ENCODE data around the gene DTD2. TPM values are rescaled to one million over a fixed set of nuclear protein-coding genes. Genes with fewer than 3 reads are reported as not detected.

Gene DTD2
- total and polyA plus RNA-seq, 2 of the 8 experiments (the other 6 are each of a cell fraction or from before 2014, with no cell fraction given) = 12.0 to 19.5 TPM

- DNase-seq (ENCODE audit: low read depth in 1 of 2, low spot score in 2 of 2) (no peak), FAIRE-seq (no peak)
- Histone ChIP-seq H3K27me3 (replicated peaks in 1 of 4; ENCODE audit: control insufficient read depth in 3 of 4, extremely low read depth in 1 of 4, insufficient read depth in 3 of 4, low read length in 3 of 4) (no peaks in the 10 kb centered on the region), H2AK5ac (ENCODE audit: low read depth, low read length) (no peak overlapping the region), H2BK15ac (ENCODE audit: low read length) (no peak overlapping the region), H3K79me2 (ENCODE audit: control insufficient read depth in 1 of 2, insufficient read depth in 2 of 2, low read length in 2 of 2) (no peaks in the 10 kb centered on the region), H3K4me3 (ENCODE audit: extremely low read depth in 1 of 4, insufficient read depth in 2 of 4, low read depth in 3 of 4, low read length in 4 of 4) (no peak overlapping the region), H3K23ac (ENCODE audit: insufficient read length) (no peak overlapping the region), H3K79me1 (ENCODE audit: low read depth, low read length) (no peaks in the 10 kb centered on the region), H3K36me3 (ENCODE audit: control insufficient read depth in 2 of 4, insufficient read depth in 4 of 4, low read length in 3 of 4) (no peaks in the 10 kb centered on the region), H2BK12ac (ENCODE audit: low read depth, low read length) (no peak overlapping the region), H3K4me2 (ENCODE audit: insufficient read depth in 1 of 2, low read depth in 2 of 2, low read length in 2 of 2) (no peak overlapping the region), H4K20me1 (replicated peaks in 1 of 2; ENCODE audit: control insufficient read depth in 1 of 2, insufficient read depth in 2 of 2, low read length in 2 of 2) (no peaks in the 10 kb centered on the region), H3K56ac (replicated peaks; ENCODE audit: insufficient read length, low read depth, low read length) (no peak overlapping the region), H4K91ac (replicated peaks; ENCODE audit: insufficient read length, low read length) (no peak overlapping the region), H3K4me1 (replicated peaks in 1 of 4; ENCODE audit: control insufficient read depth in 3 of 4, insufficient read depth in 4 of 4, low read length in 3 of 4) (no peaks in the 10 kb centered on the region), H4K8ac (ENCODE audit: extremely low read depth, insufficient read depth, low read length) (no peak overlapping the region), H2BK120ac (replicated peaks; ENCODE audit: low read depth, low read length) (no peak overlapping the region), H3K9me3 (ENCODE audit: insufficient read depth in 2 of 2, low read depth in 1 of 2, low read length in 1 of 2) (no peaks in the 10 kb centered on the region), H3K18ac (ENCODE audit: extremely low read depth, low read length) (no peak overlapping the region), H2BK20ac (ENCODE audit: low read length) (no peak overlapping the region), H2BK5ac (ENCODE audit: low read depth, low read length) (no peak overlapping the region), H3K23me2 (ENCODE audit: low read depth, low read length) (no peaks in the 10 kb centered on the region), H3K4ac (replicated peaks; ENCODE audit: insufficient read length, low read depth, low read length) (no peak overlapping the region), H3K14ac (ENCODE audit: insufficient read length) (no peak overlapping the region), H3K27ac (ENCODE audit: low read depth, low read length) (no peak overlapping the region), H2AFZ (ENCODE audit: low read length) (no peak overlapping the region), H4K5ac (ENCODE audit: insufficient read length, low read depth, low read length) (no peak overlapping the region), H3K9ac (replicated peaks in 1 of 4; ENCODE audit: extremely low read depth in 1 of 4, low read depth in 3 of 4, low read length in 3 of 4) (no peak overlapping the region)
- no peak for TF ChIP-seq GTF2F1 (IDR thresholded peaks at IDR 0.05; ENCODE audit: borderline replicate concordance, low read depth, low read length)
- TF ChIP-seq TAF1 (IDR thresholded peaks at IDR 0.05; ENCODE audit: low read depth, low read length) = no peak
- no peak for TF ChIP-seq KDM1A (IDR thresholded peaks at IDR 0.05; ENCODE audit: borderline replicate concordance, low read length)
- TF ChIP-seq SRF (IDR thresholded peaks at IDR 0.05; ENCODE audit: low read depth, low read length) = no peak
- TF ChIP-seq NRF1 (IDR thresholded peaks at IDR 0.05; ENCODE audit: low read depth, low read length) = no peak
- TF ChIP-seq YY1 (IDR thresholded peaks at IDR 0.05; ENCODE audit: low read depth, low read length) = no peak
- no peak for TF ChIP-seq EP300 (IDR thresholded peaks at IDR 0.05; ENCODE audit: borderline replicate concordance in 1 of 2, low read depth in 2 of 2, low read length in 2 of 2)
- 78% methylated on average over 4 of the region's 4 CpGs; no CpG with 5 or more reads in 1 of the 2 experiments for WGBS, 2 experiments (ENCODE audit: extremely low coverage in 1 of 2, insufficient coverage in 1 of 2, insufficient read length in 1 of 2, insufficient replicate concordance in 2 of 2, low coverage in 1 of 2, low lambda C conversion rate in 2 of 2, missing lambda C conversion rate in 1 of 2)
- ChIA-PET POLR2A (ENCODE audit: partially characterized antibody) (no interaction called here), CTCF (ENCODE audit: partially characterized antibody) (interaction anchor here (0.6 kb wide), 1 partner anchor 58 kb away, joined by 4 read pairs; no protein-coding TSS in a partner anchor)
Measured at GRCh38 chr14:31480156-31480555, 22.9 kb upstream of the DTD2 start.
